Skin epidermis (tissue), 12 donors: ENCODE results near the gene EPHA7.

Experiments
- H3K27ac ChIP-seq, 21 experiments: fragments of 200-600 bp; sonication (generic) in 11 of 21; one replicate each; pipeline ENCODE4 v1.5.0; 2020; ENCODE audit warnings: mild to moderate bottlenecking in 3 of 21, inconsistent platforms in 2 of 21, moderate library complexity in 2 of 21
- H3K4me3 ChIP-seq, 7 experiments: fragments of 200-600 bp; sonication (generic) in 2 of 7; one replicate each; pipeline ENCODE4 v1.5.0; 2020; ENCODE audit warnings: inconsistent platforms in 2 of 7, mild to moderate bottlenecking in 2 of 7, moderate library complexity in 1 of 7

The EPHA7 gene

GRCh38 chr6:93398723-93399122 is 20.6 kb downstream of the EPHA7 start:
- Histone ChIP-seq H3K27ac (no peak overlapping the region), H3K4me3 (no peak overlapping the region)

GRCh38 chr6:93394471-93394870 is 24.9 kb downstream of the EPHA7 start:
- no peak overlapping the region for H3K4me3 ChIP-seq

DNA sequence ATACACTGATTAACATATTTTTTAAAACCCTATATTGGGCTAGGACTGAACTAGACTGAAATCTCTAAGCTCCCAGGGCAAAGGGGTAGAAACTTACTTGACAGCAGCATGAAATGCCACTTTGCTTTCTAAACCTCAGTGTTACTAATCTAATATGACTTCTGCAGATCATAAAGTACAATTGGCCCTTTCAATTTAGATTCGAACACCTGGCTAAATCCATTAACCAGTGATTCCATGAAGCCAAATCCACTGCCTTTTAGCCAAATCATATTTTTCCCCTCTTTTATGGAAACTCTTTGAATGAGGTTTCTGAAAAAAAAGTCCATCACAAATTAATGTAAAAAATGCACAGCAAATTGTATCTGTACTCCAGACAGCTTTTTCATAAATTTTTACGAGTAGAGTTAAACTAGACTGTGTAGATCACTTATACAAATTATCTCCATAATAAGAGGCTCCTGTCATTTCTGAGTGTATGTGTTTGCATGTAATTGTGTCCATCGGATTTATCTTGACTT is 25.7 kb downstream of the EPHA7 start:
- no peak overlapping the region for H3K4me3 ChIP-seq

More at GRCh38 chr6:93394471-93394870, 24.9 kb downstream of the EPHA7 start:
- H3K27ac ChIP-seq = no peak overlapping the region

GRCh38 chr6:93392797-93393196 is 26.6 kb downstream of the EPHA7 start:
- Histone ChIP-seq H3K27ac (no peak overlapping the region), H3K4me3 (no peak overlapping the region)

More for the DNA sequence above, 25.7 kb downstream of the EPHA7 start:
- no peak overlapping the region for H3K27ac ChIP-seq

- no peak overlapping the region for H3K4me3 ChIP-seq
- H3K27ac ChIP-seq = no peak overlapping the region
Observed at GRCh38 chr6:93391965-93392364, 27.4 kb downstream of the EPHA7 start.

- Histone ChIP-seq H3K4me3 (no peak overlapping the region), H3K27ac (no peak overlapping the region)
Observed at GRCh38 chr6:93389192-93389591, 30.2 kb downstream of the EPHA7 start.

DNA sequence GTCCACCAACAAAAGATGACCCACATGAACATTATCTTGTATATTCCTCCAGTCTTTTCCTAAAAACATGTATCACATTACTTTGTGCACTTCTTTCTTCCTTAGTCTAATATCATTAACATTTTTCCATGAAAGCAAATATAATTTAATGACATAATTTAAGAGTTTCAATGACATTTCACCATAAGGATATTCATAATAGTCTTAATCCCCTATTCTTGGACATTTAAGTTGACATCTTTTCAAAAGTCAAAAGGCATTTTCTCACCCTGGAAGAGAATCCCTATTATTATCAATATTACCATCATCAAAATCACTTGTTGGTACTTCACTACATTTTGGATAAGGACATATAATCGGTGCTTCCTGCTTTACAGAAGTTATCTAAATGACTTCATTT is 31.3 kb downstream of the EPHA7 start:
- H3K27ac ChIP-seq = no peak overlapping the region
- no peak overlapping the region for H3K4me3 ChIP-seq

GRCh38 chr6:93376026-93376540 is 43.3 kb downstream of the EPHA7 start:
- Histone ChIP-seq H3K27ac (no peak overlapping the region), H3K4me3 (no peak overlapping the region)

GRCh38 chr6:93373445-93373844 is 45.9 kb downstream of the EPHA7 start:
- Histone ChIP-seq H3K4me3 (no peak overlapping the region), H3K27ac (no peak overlapping the region)

DNA sequence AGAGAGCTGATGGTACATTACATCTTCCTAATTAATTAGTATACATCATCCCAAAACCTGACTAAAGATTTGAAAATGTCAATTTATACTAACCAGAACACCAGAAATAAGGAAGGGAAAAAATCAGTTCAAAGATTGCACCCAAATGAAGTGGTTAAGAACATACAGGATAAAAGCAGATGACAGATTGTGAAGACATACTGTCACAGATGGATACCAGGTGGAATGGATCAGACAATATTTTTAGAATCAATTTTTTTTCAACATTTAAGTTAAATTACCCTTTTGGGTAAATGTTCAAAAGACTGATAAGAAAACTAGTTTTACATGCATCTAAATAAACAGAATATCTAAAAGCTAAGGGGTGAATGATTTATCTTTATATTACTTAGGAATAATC is 47.6 kb downstream of the EPHA7 start:
- H3K27ac ChIP-seq = no peak overlapping the region
- H3K4me3 ChIP-seq = no peak overlapping the region

- Histone ChIP-seq H3K27ac (no peak overlapping the region), H3K4me3 (no peak overlapping the region)
Observed at GRCh38 chr6:93369586-93370134, 49.7 kb downstream of the EPHA7 start.

DNA sequence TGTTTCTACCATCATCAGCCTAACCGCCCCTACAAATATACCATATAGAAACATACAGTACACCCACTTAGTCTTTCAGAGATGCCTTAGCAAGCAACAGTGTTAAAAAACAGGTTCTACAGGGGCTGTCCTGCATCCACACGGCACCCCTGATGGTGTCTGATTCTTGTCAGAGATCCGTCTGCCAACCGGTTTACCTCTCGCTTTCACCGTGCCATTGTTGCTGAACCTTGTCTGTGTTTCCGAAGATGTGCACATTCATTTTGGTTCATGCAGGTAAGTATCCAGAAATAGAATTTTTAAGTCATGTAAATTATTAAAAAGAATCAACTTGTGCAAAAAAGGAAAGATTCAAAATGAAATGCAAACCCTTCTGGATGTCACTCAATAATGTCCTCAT is 52.9 kb downstream of the EPHA7 start:
- Histone ChIP-seq H3K27ac (no peak overlapping the region), H3K4me3 (no peak overlapping the region)

DNA sequence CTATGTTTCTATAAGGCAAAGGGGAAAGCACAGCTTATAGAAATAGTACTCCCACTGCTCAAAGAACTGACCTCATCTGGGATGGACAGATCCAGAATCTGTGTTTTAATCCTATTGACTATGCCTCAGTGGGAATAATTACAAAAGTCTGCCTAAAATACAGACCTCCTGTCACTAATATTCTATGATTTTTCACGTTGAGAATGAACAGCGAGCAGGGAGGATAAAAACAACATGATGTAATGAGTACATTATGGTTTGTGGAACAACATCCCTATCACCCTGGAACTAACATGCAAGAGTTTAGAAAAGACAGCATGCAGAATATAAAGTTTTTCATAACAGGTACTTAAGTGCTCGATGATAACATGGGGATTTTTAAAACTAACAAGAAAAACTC is 53.9 kb downstream of the EPHA7 start:
- Histone ChIP-seq H3K27ac (no peak overlapping the region), H3K4me3 (no peak overlapping the region)

- Histone ChIP-seq H3K27ac (no peak overlapping the region), H3K4me3 (no peak overlapping the region)
Observed at GRCh38 chr6:93358435-93358834, 60.9 kb downstream of the EPHA7 start.

DNA sequence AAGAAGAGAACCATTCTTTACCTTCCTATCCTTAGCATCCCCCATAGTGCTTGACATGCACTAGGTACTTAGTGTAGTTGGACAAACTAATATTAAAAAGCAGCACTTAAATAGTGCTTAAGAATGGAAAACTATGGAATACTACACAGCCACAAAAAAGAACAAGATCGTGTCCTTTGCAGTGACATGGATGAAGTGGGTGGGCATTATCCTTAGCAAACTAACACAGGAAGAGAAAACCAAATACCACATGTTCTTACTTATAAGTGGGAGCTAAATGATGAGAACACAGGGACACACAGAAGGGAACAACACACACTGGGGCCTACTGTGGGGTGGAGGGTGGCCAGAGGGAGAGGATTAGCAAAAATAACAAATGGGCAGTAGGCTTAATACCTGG is 66.8 kb downstream of the EPHA7 start:
- no peak overlapping the region for H3K4me3 ChIP-seq
- H3K27ac ChIP-seq = no peak overlapping the region

GRCh38 chr6:93351222-93351621 is 68.1 kb downstream of the EPHA7 start:
- no peak overlapping the region for H3K27ac ChIP-seq
- no peak overlapping the region for H3K4me3 ChIP-seq

GRCh38 chr6:93350774-93351173 is 68.6 kb downstream of the EPHA7 start:
- no peak overlapping the region for H3K27ac ChIP-seq
- no peak overlapping the region for H3K4me3 ChIP-seq

DNA sequence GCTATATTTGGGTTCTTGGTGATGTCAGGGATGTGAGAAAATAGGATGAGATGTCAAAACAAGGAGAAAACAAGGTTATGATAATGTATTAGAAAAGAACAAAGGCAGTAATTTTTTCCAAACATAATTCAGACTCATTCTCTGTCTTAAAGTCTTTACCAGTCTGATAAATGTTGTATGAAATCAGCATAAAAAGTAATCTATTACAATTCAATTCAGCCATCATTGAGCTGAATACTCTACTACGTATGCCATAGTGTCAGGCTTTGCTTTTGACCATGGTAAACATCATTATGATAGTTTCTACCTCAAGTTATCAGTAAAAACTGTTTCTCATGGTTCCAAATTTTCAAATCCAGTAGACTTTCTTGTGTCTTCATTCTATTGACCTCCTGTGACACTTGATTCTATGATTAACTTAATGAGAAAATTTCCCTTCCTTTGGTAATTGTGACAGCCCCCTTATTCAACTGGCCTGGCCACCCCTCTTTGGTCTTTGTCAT is 75.0 kb downstream of the EPHA7 start:
- Histone ChIP-seq H3K4me3 (no peak overlapping the region), H3K27ac (no peak overlapping the region)

GRCh38 chr6:93343476-93343875 is 75.9 kb downstream of the EPHA7 start:
- H3K4me3 ChIP-seq = no peak overlapping the region
- no peak overlapping the region for H3K27ac ChIP-seq

DNA sequence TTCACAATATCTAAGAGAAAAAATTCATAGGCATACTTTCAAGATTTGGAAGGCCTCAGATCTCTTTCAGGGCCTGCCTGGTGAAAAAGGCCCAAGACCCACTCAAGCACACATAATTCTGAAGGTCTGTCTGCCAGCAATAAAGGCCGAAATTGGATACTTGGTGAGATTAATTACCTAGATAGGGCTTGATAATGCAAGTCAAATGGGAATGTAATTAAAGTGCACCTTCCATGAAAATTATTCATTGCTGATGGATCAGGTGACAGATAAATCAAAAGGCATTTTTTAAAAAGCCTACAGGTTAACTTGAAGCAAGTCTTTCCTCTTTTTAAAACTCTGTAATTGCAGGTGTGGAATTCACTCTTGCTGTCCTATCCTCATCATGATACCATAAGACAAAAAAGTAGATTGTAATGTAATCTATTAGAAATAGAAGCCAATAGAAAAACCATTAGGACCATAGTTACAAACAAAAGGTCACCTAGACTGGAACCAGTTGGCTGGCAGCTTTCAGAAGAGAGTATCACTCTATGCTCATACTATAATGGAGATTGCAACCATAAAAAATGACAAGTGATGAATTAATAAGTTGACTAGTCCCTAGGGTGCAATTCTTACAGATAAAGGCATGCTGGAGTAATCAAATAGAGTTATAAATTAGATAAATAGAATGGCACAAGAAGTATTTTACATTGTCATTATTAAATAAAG is 77.3 kb downstream of the EPHA7 start:
- Histone ChIP-seq H3K4me3 (no peak overlapping the region), H3K27ac (no peak overlapping the region)

- no peak overlapping the region for H3K4me3 ChIP-seq
- H3K27ac ChIP-seq = no peak overlapping the region
Observed at GRCh38 chr6:93337772-93338394, 81.5 kb downstream of the EPHA7 start.
